ENCODE measurements around the gene NEK7.
"Not testable (repeated sequence)": the region's sequence is repeated elsewhere in the genome, so short reads cannot be mapped to it uniquely, and the experiment has no call there.

The NEK7 gene

GRCh38 chr1:198122693-198123092 lies 34.1 kb upstream of the NEK7 start:
- H3K9me3 ChIP-seq (ENCODE audit: low read length): no peaks in the 10 kb centered on the region
- no peaks in the 10 kb centered on the region for H3K27me3 ChIP-seq (ENCODE audit: control insufficient read depth in 1 of 2, insufficient read depth in 2 of 2, low read length in 2 of 2)
- no peak overlapping the region for H3K27ac ChIP-seq (ENCODE audit: low read depth, low read length)
- no peak overlapping the region for H3K9ac ChIP-seq (ENCODE audit: low read length)
- H3K4me3 ChIP-seq (ENCODE audit: low read depth in 1 of 2, low read length in 2 of 2): no peak overlapping the region
- H3K4me1 ChIP-seq (ENCODE audit: insufficient read depth, low read length): peaks cover 9% of the 10 kb centered on the region
- H3K36me3 ChIP-seq (ENCODE audit: insufficient read depth, low read length): no peaks in the 10 kb centered on the region

DNA sequence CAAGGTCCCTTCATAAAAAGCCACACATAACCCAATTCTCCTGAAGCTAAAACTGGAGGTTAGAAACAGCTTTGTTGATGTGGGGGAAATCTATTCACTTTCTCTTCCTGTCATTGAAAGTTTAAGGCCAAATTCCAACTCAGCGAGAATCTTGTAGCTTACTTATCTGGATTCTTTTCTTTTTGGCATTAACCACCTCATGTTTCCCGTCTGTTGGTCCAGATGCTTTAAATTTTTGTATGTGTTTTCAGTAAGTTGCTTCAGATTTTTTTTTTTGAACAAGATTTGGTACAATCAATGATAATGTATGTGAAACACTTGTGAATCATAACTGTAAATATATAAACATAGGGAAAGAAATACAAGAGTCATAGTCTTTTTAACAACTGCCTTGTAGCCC lies 33.7 kb upstream of the NEK7 start:
- H3K27ac ChIP-seq (ENCODE audit: low read depth, low read length): no peak overlapping the region
- H3K4me1 ChIP-seq (ENCODE audit: insufficient read depth, low read length): peaks cover 4% of the 10 kb centered on the region
- H3K27me3 ChIP-seq (ENCODE audit: control insufficient read depth in 1 of 2, insufficient read depth in 2 of 2, low read length in 2 of 2): no peaks in the 10 kb centered on the region
- no peak overlapping the region for H3K4me3 ChIP-seq (ENCODE audit: low read depth in 1 of 2, low read length in 2 of 2)
- H3K36me3 ChIP-seq (ENCODE audit: insufficient read depth, low read length): no peaks in the 10 kb centered on the region
- no peak overlapping the region for H3K9ac ChIP-seq (ENCODE audit: low read length)
- H3K9me3 ChIP-seq (ENCODE audit: low read length): no peaks in the 10 kb centered on the region

DNA sequence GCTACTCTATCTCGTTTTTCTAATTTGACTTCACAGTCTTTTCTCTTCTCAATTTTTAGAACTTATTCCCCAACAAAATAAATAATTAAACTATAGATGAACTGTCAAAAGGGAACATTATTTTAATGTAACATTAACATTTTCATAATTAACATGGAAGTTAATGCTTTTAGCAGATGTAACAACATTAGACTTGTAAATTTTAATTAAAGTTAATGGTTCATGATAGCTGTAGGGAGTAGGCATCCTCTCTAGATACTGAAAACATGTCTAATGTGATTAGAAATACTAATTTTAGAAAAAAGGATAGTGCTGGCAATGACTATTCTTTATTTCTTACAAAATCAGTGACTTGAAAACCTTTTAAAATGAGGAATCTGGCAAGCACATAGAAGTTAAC lies 32.1 kb upstream of the NEK7 start:
- Histone ChIP-seq H3K27me3 (ENCODE audit: control insufficient read depth in 1 of 2, insufficient read depth in 2 of 2, low read length in 2 of 2) (no peaks in the 10 kb centered on the region), H3K9ac (ENCODE audit: low read length) (no peak overlapping the region), H3K27ac (ENCODE audit: low read depth, low read length) (no peak overlapping the region), H3K4me1 (ENCODE audit: insufficient read depth, low read length) (no peaks in the 10 kb centered on the region), H3K4me3 (ENCODE audit: low read depth in 1 of 2, low read length in 2 of 2) (no peak overlapping the region), H3K9me3 (ENCODE audit: low read length) (no peaks in the 10 kb centered on the region), H3K36me3 (ENCODE audit: insufficient read depth, low read length) (no peaks in the 10 kb centered on the region)

- H3K27ac ChIP-seq (ENCODE audit: low read depth, low read length): no peak overlapping the region
These were observed 30.6 kb upstream of the NEK7 start for GRCh38 chr1:198125995-198126735.

GRCh38 chr1:198128533-198128932 lies 28.3 kb upstream of the NEK7 start:
- Histone ChIP-seq H3K9ac (ENCODE audit: low read length) (no peak overlapping the region), H3K36me3 (ENCODE audit: insufficient read depth, low read length) (no peaks in the 10 kb centered on the region), H3K27ac (ENCODE audit: low read depth, low read length) (no peak overlapping the region), H3K4me3 (ENCODE audit: low read depth in 1 of 2, low read length in 2 of 2) (no peak overlapping the region), H3K4me1 (ENCODE audit: insufficient read depth, low read length) (no peaks in the 10 kb centered on the region), H3K9me3 (ENCODE audit: low read length) (no peaks in the 10 kb centered on the region), H3K27me3 (ENCODE audit: control insufficient read depth in 1 of 2, insufficient read depth in 2 of 2, low read length in 2 of 2) (no peaks in the 10 kb centered on the region)

More at GRCh38 chr1:198125995-198126735, 30.6 kb upstream of the NEK7 start:
- Histone ChIP-seq H3K4me1 (ENCODE audit: insufficient read depth, low read length) (no peaks in the 10 kb centered on the region), H3K4me3 (ENCODE audit: low read depth in 1 of 2, low read length in 2 of 2) (no peak overlapping the region), H3K27me3 (ENCODE audit: control insufficient read depth in 1 of 2, insufficient read depth in 2 of 2, low read length in 2 of 2) (no peaks in the 10 kb centered on the region), H3K9me3 (ENCODE audit: low read length) (no peaks in the 10 kb centered on the region), H3K9ac (ENCODE audit: low read length) (no peak overlapping the region), H3K36me3 (ENCODE audit: insufficient read depth, low read length) (no peaks in the 10 kb centered on the region)

GRCh38 chr1:198130053-198130452 lies 26.7 kb upstream of the NEK7 start:
- H3K27ac ChIP-seq (ENCODE audit: low read depth, low read length); H3K9ac ChIP-seq (ENCODE audit: low read length): not testable (repeated sequence)

DNA sequence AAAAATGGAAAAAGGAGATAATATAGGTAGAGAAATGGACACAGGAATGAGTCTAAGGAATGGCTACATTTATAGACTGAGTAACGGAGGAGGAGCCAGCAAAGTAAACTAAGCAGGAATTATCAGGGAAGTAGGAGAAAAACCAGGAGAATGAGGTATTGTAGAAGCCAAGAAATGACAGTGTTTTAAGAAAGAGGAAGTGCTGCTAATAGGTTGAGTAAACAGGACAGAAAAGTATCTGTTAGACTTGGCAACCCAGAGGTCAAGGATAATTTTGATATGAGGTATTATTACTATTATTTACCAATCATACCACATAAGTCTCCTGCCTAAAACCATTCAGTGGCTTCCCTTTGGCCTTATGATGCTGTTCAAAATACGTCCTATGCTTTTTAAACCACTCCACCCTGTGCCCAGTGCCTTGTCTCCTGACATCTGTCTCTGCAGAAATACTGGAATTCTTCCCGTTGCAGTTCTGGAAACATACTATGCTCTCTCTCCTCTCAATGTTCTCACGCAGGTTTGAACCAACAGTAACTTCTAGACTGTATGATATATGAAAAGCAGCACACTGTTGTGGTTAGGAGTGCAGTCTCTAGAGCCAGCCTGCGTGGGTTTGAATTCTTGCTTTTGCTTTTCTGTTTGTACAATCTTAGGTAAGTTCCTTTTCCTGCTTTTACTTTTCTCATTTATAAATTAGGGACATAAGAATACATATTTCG lies 24.6 kb upstream of the NEK7 start:
- Histone ChIP-seq H3K4me1 (ENCODE audit: insufficient read depth, low read length) (no peaks in the 10 kb centered on the region), H3K27ac (ENCODE audit: low read depth, low read length) (no peak overlapping the region), H3K9me3 (ENCODE audit: low read length) (no peaks in the 10 kb centered on the region), H3K36me3 (ENCODE audit: insufficient read depth, low read length) (no peaks in the 10 kb centered on the region), H3K9ac (ENCODE audit: low read length) (no peak overlapping the region), H3K27me3 (ENCODE audit: control insufficient read depth in 1 of 2, insufficient read depth in 2 of 2, low read length in 2 of 2) (no peaks in the 10 kb centered on the region), H3K4me3 (ENCODE audit: low read depth in 1 of 2, low read length in 2 of 2) (no peak overlapping the region)

More at GRCh38 chr1:198130053-198130452, 26.7 kb upstream of the NEK7 start:
- H3K4me1 ChIP-seq (ENCODE audit: insufficient read depth, low read length); H3K27me3 ChIP-seq (ENCODE audit: control insufficient read depth in 1 of 2, insufficient read depth in 2 of 2, low read length in 2 of 2); H3K36me3 ChIP-seq (ENCODE audit: insufficient read depth, low read length); H3K4me3 ChIP-seq (ENCODE audit: low read depth in 1 of 2, low read length in 2 of 2); H3K9me3 ChIP-seq (ENCODE audit: low read length): not testable (repeated sequence)

DNA sequence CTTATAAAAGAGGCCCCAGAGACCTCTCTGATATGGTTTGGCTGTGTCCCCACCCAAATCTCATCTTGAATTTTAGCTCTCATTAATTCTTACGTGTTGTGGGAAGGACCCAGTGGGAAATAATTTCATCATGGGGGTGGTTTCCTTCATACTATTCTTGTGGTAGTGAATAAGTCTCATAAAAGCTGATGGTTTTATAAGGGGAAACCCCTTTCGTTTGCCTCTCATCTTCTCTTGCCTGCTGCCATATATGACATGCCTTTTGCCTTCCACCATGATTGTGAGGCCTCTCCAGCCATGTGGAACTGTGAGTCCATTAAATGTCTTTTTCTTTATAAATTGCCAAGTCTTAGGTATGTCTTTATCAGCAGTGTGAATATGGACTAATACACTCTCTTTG lies 22.5 kb upstream of the NEK7 start:
- Histone ChIP-seq H3K27me3 (ENCODE audit: control insufficient read depth in 1 of 2, insufficient read depth in 2 of 2, low read length in 2 of 2) (no peaks in the 10 kb centered on the region), H3K9ac (ENCODE audit: low read length) (no peak overlapping the region), H3K27ac (ENCODE audit: low read depth, low read length) (no peak overlapping the region), H3K4me1 (ENCODE audit: insufficient read depth, low read length) (no peaks in the 10 kb centered on the region), H3K36me3 (ENCODE audit: insufficient read depth, low read length) (no peaks in the 10 kb centered on the region), H3K9me3 (ENCODE audit: low read length) (no peaks in the 10 kb centered on the region), H3K4me3 (ENCODE audit: low read depth in 1 of 2, low read length in 2 of 2) (no peak overlapping the region)

DNA sequence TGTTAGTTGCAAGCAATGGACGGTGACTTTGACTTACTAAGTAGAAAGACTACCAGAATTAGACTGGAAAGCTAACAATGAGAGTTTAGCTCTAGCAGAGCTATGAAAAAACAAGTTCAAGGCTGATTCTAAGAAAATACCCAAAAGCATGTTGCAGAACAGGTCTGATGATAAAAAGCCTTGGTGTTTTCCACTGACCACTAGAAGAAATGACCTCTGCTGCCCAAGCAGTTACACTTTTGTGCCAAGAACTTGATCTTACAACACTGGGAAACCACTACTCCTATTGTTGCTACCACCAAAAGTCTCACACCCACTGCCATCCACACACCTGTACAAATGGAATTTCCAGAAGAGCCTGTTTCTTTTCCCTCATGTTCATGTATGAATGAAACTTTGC lies 21.4 kb upstream of the NEK7 start:
- no peak overlapping the region for H3K27ac ChIP-seq (ENCODE audit: low read depth, low read length)
- no peaks in the 10 kb centered on the region for H3K4me1 ChIP-seq (ENCODE audit: insufficient read depth, low read length)
- H3K9me3 ChIP-seq (ENCODE audit: low read length): no peaks in the 10 kb centered on the region
- no peaks in the 10 kb centered on the region for H3K36me3 ChIP-seq (ENCODE audit: insufficient read depth, low read length)
- H3K27me3 ChIP-seq (ENCODE audit: control insufficient read depth in 1 of 2, insufficient read depth in 2 of 2, low read length in 2 of 2): no peaks in the 10 kb centered on the region
- no peak overlapping the region for H3K9ac ChIP-seq (ENCODE audit: low read length)
- H3K4me3 ChIP-seq (ENCODE audit: low read depth in 1 of 2, low read length in 2 of 2): no peak overlapping the region

- no peaks in the 10 kb centered on the region for H3K27me3 ChIP-seq (ENCODE audit: control insufficient read depth in 1 of 2, insufficient read depth in 2 of 2, low read length in 2 of 2)
- H3K36me3 ChIP-seq (ENCODE audit: insufficient read depth, low read length): no peaks in the 10 kb centered on the region
- H3K27ac ChIP-seq (ENCODE audit: low read depth, low read length): no peak overlapping the region
- no peaks in the 10 kb centered on the region for H3K9me3 ChIP-seq (ENCODE audit: low read length)
- H3K4me3 ChIP-seq (ENCODE audit: low read depth in 1 of 2, low read length in 2 of 2): no peak overlapping the region
- H3K4me1 ChIP-seq (ENCODE audit: insufficient read depth, low read length): no peaks in the 10 kb centered on the region
- H3K9ac ChIP-seq (ENCODE audit: low read length): no peak overlapping the region
These were observed 15.0 kb upstream of the NEK7 start for GRCh38 chr1:198141668-198142351.

DNA sequence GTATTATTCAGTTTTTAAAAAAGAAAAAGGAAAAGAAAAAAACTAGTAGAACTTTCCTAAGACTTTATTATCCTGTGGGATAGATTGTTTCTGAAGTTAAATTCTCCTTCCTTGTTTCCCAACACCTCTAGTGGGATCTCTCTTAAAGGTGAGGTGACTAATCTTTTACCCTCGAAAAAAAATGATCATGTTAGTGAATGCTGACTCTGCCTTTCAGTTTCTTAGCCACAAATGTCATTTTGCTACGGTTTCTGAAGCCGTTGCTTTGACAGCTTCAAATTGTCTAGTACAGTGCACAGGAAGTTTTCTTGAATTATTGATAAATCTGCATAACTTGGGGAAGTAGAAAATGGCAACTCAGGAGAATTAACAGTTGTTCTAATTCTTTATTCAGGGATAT lies 13.0 kb upstream of the NEK7 start:
- Histone ChIP-seq H3K9ac (ENCODE audit: low read length) (no peak overlapping the region), H3K4me1 (ENCODE audit: insufficient read depth, low read length) (no peaks in the 10 kb centered on the region), H3K9me3 (ENCODE audit: low read length) (no peaks in the 10 kb centered on the region), H3K27ac (ENCODE audit: low read depth, low read length) (no peak overlapping the region), H3K27me3 (ENCODE audit: control insufficient read depth in 1 of 2, insufficient read depth in 2 of 2, low read length in 2 of 2) (no peaks in the 10 kb centered on the region), H3K36me3 (ENCODE audit: insufficient read depth, low read length) (no peaks in the 10 kb centered on the region), H3K4me3 (ENCODE audit: low read depth in 1 of 2, low read length in 2 of 2) (no peak overlapping the region)
